SK-MEL-5 (cell line): ENCODE data around the gene UGGT1. TPM values are rescaled to one million over a fixed set of nuclear protein-coding genes. Genes with fewer than 3 reads are reported as not detected.

Experiments
- DNase-seq: peaks from one replicate; pipeline ENCODE4 v3.0.0-alpha.2; 2016; ENCODE audit warnings: low read depth, low spot score
- in situ Hi-C: cut with HindIII; loops from 2 replicates; pipeline ENCODE4 v1.10.0; 2016; ENCODE audit warnings: low sequenced_read_pairs, high pct_unique_total_duplicates, low pct_unique_long_range_greater_than_20kb
- small RNA-seq, 2 experiments: library from RNA; depleted of rRNA; stranded (forward); fragments of <200 nt; gene quantifications; one replicate each; pipeline ENCODE3, GENCODE V24; 2014
- total RNA-seq: library from RNA; depleted of rRNA; stranded (reverse); fragments of >200 nt; shearing (Covaris generic); gene quantifications from 2 replicates; pipeline ENCODE4 v1.2.3, GENCODE V29; 2014; rRNA removed

Gene UGGT1
- total RNA-seq, 1 experiment from 2014 or later, result 52.3 TPM

GRCh38 chr2:128232965-128233789, 142.2 kb downstream of the UGGT1 start:
- in situ Hi-C loops, result no loop called here
- peak; percentile 60 for DNase-seq

GRCh38 chr2:128233790-128234395, 142.9 kb downstream of the UGGT1 start:
- DNase-seq, result no peak
- in situ Hi-C loops, result no loop called here

- in situ Hi-C loops, result no loop called here
- no peak for DNase-seq
These were observed 143.6 kb downstream of the UGGT1 start for GRCh38 chr2:128234613-128235012.

GRCh38 chr2:128235581-128235980, 144.6 kb downstream of the UGGT1 start:
- in situ Hi-C loops, result no loop called here
- no peak for DNase-seq

GRCh38 chr2:128236491-128237035, 145.6 kb downstream of the UGGT1 start:
- in situ Hi-C loops, result no loop called here
- no peak for DNase-seq

- no peak for DNase-seq
- in situ Hi-C loops, result no loop called here
These were observed 146.1 kb downstream of the UGGT1 start for GRCh38 chr2:128237081-128237534.

- no peak for DNase-seq
- in situ Hi-C loops, result no loop called here
These were observed 147.1 kb downstream of the UGGT1 start for GRCh38 chr2:128237911-128238697.

- no peak for DNase-seq
- in situ Hi-C loops, result no loop called here
These were observed 150.9 kb downstream of the UGGT1 start for GRCh38 chr2:128241896-128242295.

Small RNA genes within 50 kb of the gene (small RNA-seq; reads per million reads assigned to genes)
- 0 reads per million in 2 experiments for gene AC108059.2
- 0 to 0.19 reads per million in 2 experiments for gene AC108059.3
- 0 reads per million in 2 experiments for gene DYNLT3P2
- 0 reads per million in 2 experiments for gene RF00019

Other genes starting within 250 kb of the UGGT1 start
- gene POLR2D, start 233.0 kb upstream of the UGGT1 start, total RNA-seq, result 19.6 TPM in 2 replicates
- 25.3 and 28.8 TPM in 2 replicates for gene AMMECR1L, start 205.2 kb upstream of the UGGT1 start, total RNA-seq
- 4.1 and 4.3 TPM in 2 replicates for gene SAP130, start 63.1 kb upstream of the UGGT1 start, total RNA-seq
- 6.0 and 7.2 TPM in 2 replicates for gene HS6ST1, start 227.7 kb downstream of the UGGT1 start, total RNA-seq